RWPE2 (cell line): Measurements from ENCODE around the gene PLXND1.

ENCODE experiments used
- ATAC-seq: fragments of 200-7000 bp; cut with Tn5 transposase; 3 replicates; pipeline ENCODE4 v1.9.1; 2021; ENCODE audit warnings: low read depth
- DNase-seq: peaks from one replicate; pipeline ENCODE4 v3.0.0-alpha.2; 2020; ENCODE audit warnings: low spot score
- H3K27ac ChIP-seq: fragments of 450-650 bp; 2 replicates; pipeline ENCODE4 v1.5.1; 2017; ENCODE audit warnings: mild to moderate bottlenecking; ENCODE audit not compliant: poor library complexity, severe bottlenecking
- H3K27me3 ChIP-seq: fragments of 250-450 bp; sonication (Bioruptor Pico); 2 replicates; pipeline ENCODE4 v1.5.1; 2021; ENCODE audit warnings: mild to moderate bottlenecking, moderate library complexity; ENCODE audit not compliant: insufficient read depth, poor library complexity, severe bottlenecking
- H3K36me3 ChIP-seq: fragments of 250-450 bp; sonication (Bioruptor Pico); 2 replicates; pipeline ENCODE4 v1.5.1; 2020; ENCODE audit warnings: low read depth, mild to moderate bottlenecking, moderate library complexity
- H3K4me1 ChIP-seq: fragments of 250-450 bp; sonication (Bioruptor Pico); 2 replicates; pipeline ENCODE4 v1.5.1; 2021; ENCODE audit warnings: mild to moderate bottlenecking, moderate library complexity; ENCODE audit not compliant: insufficient read depth, poor library complexity, severe bottlenecking
- H3K4me3 ChIP-seq: fragments of 250-450 bp; sonication (Bioruptor Pico); 2 replicates; pipeline ENCODE4 v1.5.1; 2021; ENCODE audit warnings: mild to moderate bottlenecking, moderate library complexity; ENCODE audit not compliant: severe bottlenecking
- H3K9me3 ChIP-seq: fragments of 250-450 bp; sonication (Bioruptor Pico); 2 replicates; pipeline ENCODE4 v1.5.1; 2021; ENCODE audit warnings: mild to moderate bottlenecking, moderate library complexity; ENCODE audit not compliant: severe bottlenecking
- TF ChIP-seq, protein P1 (sequence below): fragments of 450-650 bp; IDR thresholded peaks from one replicate; pipeline ENCODE4 v1.5.1; 2017; ENCODE audit warnings: mild to moderate bottlenecking, moderate library complexity; ENCODE audit not compliant: poor library complexity, severe bottlenecking

The PLXND1 gene

DNA sequence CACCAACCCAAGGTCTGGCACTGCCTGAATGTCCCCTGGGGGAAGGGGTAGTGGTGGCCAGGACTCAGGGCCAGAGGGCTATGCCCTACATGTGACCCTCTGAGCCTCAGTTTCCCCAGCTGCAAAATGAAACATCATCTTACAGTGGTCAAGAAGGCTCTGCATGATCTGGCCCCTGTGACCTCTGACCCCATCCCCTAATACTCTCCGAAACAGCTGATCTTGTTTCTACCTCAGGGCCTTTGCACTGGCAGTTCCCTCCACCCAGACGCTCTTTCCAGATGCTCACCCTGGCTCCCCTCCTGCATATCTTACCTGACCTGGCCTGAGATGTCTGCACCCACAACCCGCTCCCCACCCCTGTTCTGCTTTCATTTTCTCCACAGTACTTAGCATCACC, 21.8 kb downstream of the PLXND1 start:
- TF ChIP-seq, protein P1, sequence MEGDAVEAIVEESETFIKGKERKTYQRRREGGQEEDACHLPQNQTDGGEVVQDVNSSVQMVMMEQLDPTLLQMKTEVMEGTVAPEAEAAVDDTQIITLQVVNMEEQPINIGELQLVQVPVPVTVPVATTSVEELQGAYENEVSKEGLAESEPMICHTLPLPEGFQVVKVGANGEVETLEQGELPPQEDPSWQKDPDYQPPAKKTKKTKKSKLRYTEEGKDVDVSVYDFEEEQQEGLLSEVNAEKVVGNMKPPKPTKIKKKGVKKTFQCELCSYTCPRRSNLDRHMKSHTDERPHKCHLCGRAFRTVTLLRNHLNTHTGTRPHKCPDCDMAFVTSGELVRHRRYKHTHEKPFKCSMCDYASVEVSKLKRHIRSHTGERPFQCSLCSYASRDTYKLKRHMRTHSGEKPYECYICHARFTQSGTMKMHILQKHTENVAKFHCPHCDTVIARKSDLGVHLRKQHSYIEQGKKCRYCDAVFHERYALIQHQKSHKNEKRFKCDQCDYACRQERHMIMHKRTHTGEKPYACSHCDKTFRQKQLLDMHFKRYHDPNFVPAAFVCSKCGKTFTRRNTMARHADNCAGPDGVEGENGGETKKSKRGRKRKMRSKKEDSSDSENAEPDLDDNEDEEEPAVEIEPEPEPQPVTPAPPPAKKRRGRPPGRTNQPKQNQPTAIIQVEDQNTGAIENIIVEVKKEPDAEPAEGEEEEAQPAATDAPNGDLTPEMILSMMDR, result no peak
- H3K36me3 ChIP-seq, result no peaks in the 10 kb centered on the region

DNA sequence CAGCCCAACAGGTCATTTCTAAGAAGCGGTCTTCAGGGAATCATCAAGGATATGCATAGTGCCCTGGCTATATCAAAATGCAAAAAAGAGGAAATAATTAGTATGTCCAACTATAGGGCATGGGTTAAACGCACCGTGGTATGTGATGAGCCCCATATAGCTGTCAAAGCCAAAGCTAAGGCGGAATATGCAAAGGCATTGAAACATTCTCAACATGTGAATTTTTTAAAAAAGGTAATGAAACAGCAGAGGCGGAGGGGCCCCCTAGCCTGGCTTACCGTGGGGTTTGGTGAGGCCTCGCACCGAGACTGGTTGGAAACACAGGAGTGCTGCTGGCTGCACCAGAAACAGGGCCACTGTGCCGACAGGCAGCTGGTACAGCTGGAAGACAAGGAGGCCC, 23.2 kb downstream of the PLXND1 start:
- H3K4me3 ChIP-seq, result no peak overlapping the region
- H3K27ac ChIP-seq, result no peak overlapping the region
- peaks cover 7% of the 10 kb centered on the region for H3K4me1 ChIP-seq
- H3K36me3 ChIP-seq, result no peaks in the 10 kb centered on the region
- TF ChIP-seq, protein P1, result no peak
- no peaks in the 10 kb centered on the region for H3K9me3 ChIP-seq
- H3K27me3 ChIP-seq, result no peaks in the 10 kb centered on the region
- ATAC-seq (no peak), DNase-seq (no peak)

More for the DNA sequence above, 21.8 kb downstream of the PLXND1 start:
- Histone ChIP-seq H3K27me3 (no peaks in the 10 kb centered on the region), H3K27ac (no peak overlapping the region), H3K4me1 (peaks cover 7% of the 10 kb centered on the region), H3K9me3 (no peaks in the 10 kb centered on the region), H3K4me3 (no peak overlapping the region)
- DNase-seq, result no peak
- ATAC-seq, result no peak

DNA sequence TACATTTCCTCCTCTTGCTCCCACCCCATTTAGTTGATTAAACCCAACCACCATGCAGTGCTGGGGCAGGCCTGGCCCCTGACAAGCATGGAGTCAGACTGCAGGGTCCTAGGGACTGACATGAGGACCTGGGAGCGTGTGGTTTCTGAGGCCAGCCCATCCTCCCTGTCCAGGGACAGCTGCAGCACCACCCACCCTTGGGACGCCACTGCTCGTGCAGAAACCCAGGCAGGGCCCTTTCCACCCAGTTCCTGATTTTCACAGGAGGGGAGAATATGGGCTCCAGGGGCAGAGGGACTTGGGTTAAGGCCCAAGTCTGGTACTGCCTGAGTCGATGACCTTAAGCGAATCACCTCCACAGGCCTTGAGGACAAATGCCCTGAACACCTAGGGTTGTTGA, 23.7 kb downstream of the PLXND1 start:
- ATAC-seq, result no peak
- Histone ChIP-seq H3K4me3 (no peak overlapping the region), H3K4me1 (peaks cover 6% of the 10 kb centered on the region), H3K27ac (no peak overlapping the region), H3K9me3 (no peaks in the 10 kb centered on the region), H3K27me3 (no peaks in the 10 kb centered on the region), H3K36me3 (no peaks in the 10 kb centered on the region)
- TF ChIP-seq, protein P1, result no peak
- no peak for DNase-seq

DNA sequence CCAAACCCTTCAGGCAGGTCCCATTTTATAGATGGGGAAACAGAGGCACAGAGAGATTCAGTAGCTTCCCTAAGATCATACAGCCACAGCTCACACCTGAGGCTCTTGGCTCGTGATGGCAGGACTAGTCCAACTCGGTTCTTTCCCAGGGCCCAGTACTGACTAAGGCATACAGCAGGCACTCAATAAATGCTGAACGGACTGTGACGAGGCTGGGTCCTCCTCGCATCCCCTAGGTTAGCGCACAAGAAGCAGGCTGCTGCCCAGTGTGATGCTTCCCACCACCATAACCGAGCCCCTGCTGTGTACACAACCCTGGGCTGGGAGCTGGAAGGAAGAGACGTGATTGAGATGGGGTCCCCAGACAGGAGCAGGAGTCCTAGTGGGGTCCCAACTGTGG, 24.9 kb downstream of the PLXND1 start:
- no peak overlapping the region for H3K27ac ChIP-seq
- H3K4me3 ChIP-seq, result no peak overlapping the region
- no peaks in the 10 kb centered on the region for H3K4me1 ChIP-seq
- H3K36me3 ChIP-seq, result no peaks in the 10 kb centered on the region
- TF ChIP-seq, protein P1, result no peak
- ATAC-seq (no peak), DNase-seq (no peak)
- no peaks in the 10 kb centered on the region for H3K27me3 ChIP-seq
- H3K9me3 ChIP-seq, result no peaks in the 10 kb centered on the region

DNA sequence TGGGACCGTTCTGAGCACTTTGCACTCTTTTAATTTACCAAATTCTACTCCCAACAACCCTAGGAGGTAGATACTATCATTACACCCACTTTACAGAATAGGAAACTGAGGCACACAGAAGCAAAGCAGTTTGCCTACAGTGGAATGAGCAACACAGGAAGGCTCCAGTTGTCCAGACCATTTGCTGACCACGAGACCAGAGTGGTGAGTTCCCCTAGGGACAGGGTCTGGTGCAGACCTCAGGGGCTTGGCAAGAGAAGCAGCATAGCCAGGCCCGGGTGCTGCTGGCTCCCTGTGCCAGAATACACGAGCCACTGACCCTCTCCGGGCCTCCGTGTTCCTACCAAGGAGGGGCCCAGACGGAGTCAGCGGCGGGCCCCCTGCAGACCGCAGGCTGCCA, 26.5 kb downstream of the PLXND1 start:
- Histone ChIP-seq H3K4me3 (no peak overlapping the region), H3K4me1 (no peaks in the 10 kb centered on the region), H3K27me3 (no peaks in the 10 kb centered on the region), H3K9me3 (no peaks in the 10 kb centered on the region), H3K27ac (no peak overlapping the region), H3K36me3 (no peaks in the 10 kb centered on the region)
- ATAC-seq (no peak), DNase-seq (no peak)
- TF ChIP-seq, protein P1, result no peak
